H9 (cell line): ENCODE measurements around the gene ANKMY2. TPM values are rescaled to one million over a fixed set of nuclear protein-coding genes. Genes with fewer than 3 reads are reported as not detected.

ENCODE experiments used
- DNase-seq: peaks from one replicate; pipeline ENCODE4 v3.0.0-alpha.2; 2017
- H2AFZ ChIP-seq: one replicate; pipeline ENCODE4 v1.6.1; 2013; ENCODE audit warnings: mild to moderate bottlenecking, low read length, control low read depth, moderate library complexity
- H2AK5ac ChIP-seq: 2 replicates; pipeline ENCODE4 v1.6.1; 2013; ENCODE audit warnings: low read length, control low read depth, mixed read lengths; ENCODE audit not compliant: insufficient read length
- H2BK120ac ChIP-seq: one replicate; pipeline ENCODE4 v1.6.1; 2013; ENCODE audit warnings: low read depth, mild to moderate bottlenecking, low read length, control low read depth, inconsistent platforms; ENCODE audit not compliant: poor library complexity, severe bottlenecking
- H2BK12ac ChIP-seq: 2 replicates; pipeline ENCODE4 v1.6.1; 2013; ENCODE audit warnings: low read length, control low read depth, mixed read lengths, low read depth; ENCODE audit not compliant: insufficient read length
- H2BK15ac ChIP-seq: 2 replicates; pipeline ENCODE4 v1.6.1; 2013; ENCODE audit warnings: low read depth, low read length, control low read depth
- H2BK20ac ChIP-seq: one replicate; pipeline ENCODE4 v1.6.1; 2013; ENCODE audit warnings: low read depth, mild to moderate bottlenecking, low read length, control low read depth, inconsistent platforms; ENCODE audit not compliant: poor library complexity, severe bottlenecking
- H2BK5ac ChIP-seq: 2 replicates; pipeline ENCODE4 v1.6.1; 2013; ENCODE audit warnings: low read length, control low read depth, mixed read lengths; ENCODE audit not compliant: insufficient read length
- H3K14ac ChIP-seq: 2 replicates; pipeline ENCODE4 v1.6.1; 2013; ENCODE audit warnings: low read length, control low read depth; ENCODE audit not compliant: insufficient read depth
- H3K18ac ChIP-seq: 2 replicates; pipeline ENCODE4 v1.6.1; 2013; ENCODE audit warnings: low read depth, mild to moderate bottlenecking, mixed read lengths, low read length, control low read depth; ENCODE audit not compliant: insufficient read length
- H3K23ac ChIP-seq: 2 replicates; pipeline ENCODE4 v1.6.1; 2013; ENCODE audit warnings: low read length, control low read depth, mixed read lengths, low read depth; ENCODE audit not compliant: insufficient read length
- H3K23me2 ChIP-seq: 2 replicates; pipeline ENCODE4 v1.6.1; 2013; ENCODE audit warnings: low read depth, mild to moderate bottlenecking, mixed read lengths, low read length, control low read depth; ENCODE audit not compliant: insufficient read length, poor library complexity, severe bottlenecking
- H3K27ac ChIP-seq: 2 replicates; pipeline ENCODE4 v1.5.1; 2013; ENCODE audit warnings: low read length, control low read depth, mixed read lengths, low read depth; ENCODE audit not compliant: insufficient read length
- H3K27me3 ChIP-seq: 2 replicates; pipeline ENCODE4 v1.6.1; 2013; ENCODE audit warnings: low read length, control low read depth, inconsistent platforms; ENCODE audit not compliant: insufficient read depth
- H3K4ac ChIP-seq: 2 replicates; pipeline ENCODE4 v1.6.1; 2013; ENCODE audit warnings: low read depth, mild to moderate bottlenecking, control low read depth, inconsistent platforms, low read length, moderate library complexity
- H3K4me1 ChIP-seq: 2 replicates; pipeline ENCODE4 v1.6.1; 2013; ENCODE audit warnings: low read length, control low read depth, inconsistent platforms; ENCODE audit not compliant: insufficient read depth
- H3K4me2 ChIP-seq: 2 replicates; pipeline ENCODE4 v1.6.1; 2013; ENCODE audit warnings: low read length, control low read depth, mixed read lengths; ENCODE audit not compliant: insufficient read length, insufficient read depth
- H3K56ac ChIP-seq: 2 replicates; pipeline ENCODE4 v1.6.1; 2013; ENCODE audit warnings: low read depth, mild to moderate bottlenecking, mixed read lengths, low read length, control low read depth; ENCODE audit not compliant: insufficient read length
- H3K79me1 ChIP-seq: 2 replicates; pipeline ENCODE4 v1.6.1; 2013; ENCODE audit warnings: low read depth, mild to moderate bottlenecking, moderate library complexity, low read length, control low read depth, inconsistent platforms; ENCODE audit not compliant: insufficient read depth, poor library complexity, severe bottlenecking
- H3K79me2 ChIP-seq: 2 replicates; pipeline ENCODE4 v1.6.1; 2013; ENCODE audit warnings: low read length, control low read depth, inconsistent platforms; ENCODE audit not compliant: insufficient read depth
- H3K9ac ChIP-seq: 2 replicates; pipeline ENCODE4 v1.6.1; 2013; ENCODE audit warnings: low read length, control low read depth, mixed read lengths; ENCODE audit not compliant: insufficient read length; ENCODE audit errors: extremely low read depth
- H3K9me3 ChIP-seq: one replicate; pipeline ENCODE4 v1.6.1; 2013; ENCODE audit warnings: low read depth, low read length, inconsistent platforms; ENCODE audit not compliant: control insufficient read depth
- H3T11ph ChIP-seq: one replicate; pipeline ENCODE4 v1.6.1; 2013; ENCODE audit warnings: mild to moderate bottlenecking, low read length, control low read depth, inconsistent platforms
- H4K20me1 ChIP-seq: one replicate; pipeline ENCODE4 v1.6.1; 2013; ENCODE audit not compliant: control insufficient read depth, insufficient read length, insufficient read depth
- H4K5ac ChIP-seq: 2 replicates; pipeline ENCODE4 v1.6.1; 2013; ENCODE audit warnings: low read depth, mild to moderate bottlenecking, mixed read lengths, low read length, control low read depth; ENCODE audit not compliant: insufficient read length
- H4K8ac ChIP-seq: replicated peaks from 2 replicates; pipeline ENCODE4 v1.6.1; 2013; ENCODE audit warnings: low read length, control low read depth, mixed read lengths, low read depth; ENCODE audit not compliant: insufficient read length
- H4K91ac ChIP-seq: 2 replicates; pipeline ENCODE4 v1.6.1; 2013; ENCODE audit warnings: low read depth, mild to moderate bottlenecking, moderate library complexity, mixed read lengths, low read length, control low read depth; ENCODE audit not compliant: insufficient read length
- H3K27ac Mint-ChIP-seq, 3 experiments: 2 replicates in 2 of 3; 3 replicates in 1 of 3; pipeline ENCODE4 v1.8.0; 2020 to 2021; ENCODE audit warnings: mixed read lengths in 3 of 3, mild to moderate bottlenecking in 1 of 3, moderate library complexity in 1 of 3
- H3K27me3 Mint-ChIP-seq: 2 replicates; pipeline ENCODE4 v1.8.0; 2021; ENCODE audit warnings: low read depth, mild to moderate bottlenecking, moderate library complexity, mixed read lengths
- H3K36me3 Mint-ChIP-seq, 3 experiments: 2 replicates in 2 of 3; 3 replicates in 1 of 3; pipeline ENCODE4 v1.8.0; 2020 to 2021; ENCODE audit warnings: low read depth in 3 of 3, mixed read lengths in 3 of 3; ENCODE audit not compliant: insufficient read depth in 1 of 3
- H3K4me1 Mint-ChIP-seq, 2 experiments: 2 replicates each; pipeline ENCODE4 v1.8.0; 2020; ENCODE audit warnings: mixed read lengths in 2 of 2
- H3K4me3 Mint-ChIP-seq, 2 experiments: 2 replicates in 1 of 2; 3 replicates in 1 of 2; pipeline ENCODE4 v1.8.0; 2020 to 2021; ENCODE audit warnings: mild to moderate bottlenecking in 2 of 2, mixed read lengths in 2 of 2, moderate library complexity in 1 of 2
- H3K9me3 Mint-ChIP-seq, 2 experiments: 2 replicates in 1 of 2; 3 replicates in 1 of 2; pipeline ENCODE4 v1.8.0; 2020; ENCODE audit warnings: mild to moderate bottlenecking in 2 of 2, mixed read lengths in 2 of 2, moderate library complexity in 1 of 2
- WGBS: extraction: QIAGEN DNeasy Blood & Tissue Kit; methylation state at CpG from one replicate; pipeline ENCODE4 v1.1.7; 2013; ENCODE audit warnings: missing lambda C conversion rate, low lambda C conversion rate, mixed read lengths; ENCODE audit not compliant: insufficient read length; ENCODE audit errors: extremely low coverage; 5-methylcytosine and 5-hydroxymethylcytosine counted together
- total RNA-seq: library from RNA; stranded (reverse); gene quantifications from 2 replicates; pipeline ENCODE4 v1.2.1, GENCODE V29; 2021
- TF ChIP-seq, protein P1 (sequence below): fragments of 200-600 bp; sonication (generic); conservative IDR thresholded peaks from 3 replicates; pipeline ENCODE4 v1.8.0; 2021; ENCODE audit warnings: antibody characterized with exemption, mild to moderate bottlenecking

The ANKMY2 gene
- total RNA-seq, 1 experiment from 2014 or later: 12.7 TPM

DNA sequence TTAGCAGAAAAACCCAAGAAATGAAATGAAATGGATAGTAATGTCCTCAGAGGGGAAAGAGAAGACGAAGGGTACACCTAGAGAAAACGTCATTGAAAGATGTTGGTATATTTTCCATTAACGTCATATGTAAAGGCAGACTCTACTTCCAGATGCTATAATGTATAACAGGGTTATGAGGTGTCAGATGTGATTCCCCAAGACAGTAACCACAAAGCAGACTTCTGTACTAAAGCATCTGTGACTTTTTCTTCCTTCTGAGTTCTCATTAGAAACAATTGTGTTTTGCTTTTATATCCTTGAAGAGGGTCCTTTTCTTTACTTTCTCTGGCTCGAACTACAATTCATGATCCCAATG, 81.6 kb downstream of the ANKMY2 start:
- Histone ChIP-seq H3K9ac (no peak overlapping the region), H3K4me2 (no peak overlapping the region)

More for the DNA sequence above, 81.6 kb downstream of the ANKMY2 start:
- Histone ChIP-seq H3K79me1 (no peaks in the 10 kb centered on the region), H2AFZ (no peak overlapping the region), H3K27ac (no peak overlapping the region), H3K79me2 (no peaks in the 10 kb centered on the region), H3K18ac (no peak overlapping the region), H3K27me3 (no peaks in the 10 kb centered on the region), H4K8ac (no peak overlapping the region), H4K20me1 (no peaks in the 10 kb centered on the region), H3K56ac (no peak overlapping the region), H3K9me3 (no peaks in the 10 kb centered on the region), H2BK15ac (no peak overlapping the region), H3K4me1 (no peaks in the 10 kb centered on the region), H2BK20ac (no peak overlapping the region), H3K14ac (no peak overlapping the region), H4K91ac (no peak overlapping the region), H3K4ac (no peak overlapping the region), H2AK5ac (no peak overlapping the region), H2BK5ac (no peak overlapping the region), H3K23ac (no peak overlapping the region), H4K5ac (no peak overlapping the region), H3T11ph (no peak overlapping the region), H2BK12ac (no peak overlapping the region), H2BK120ac (no peak overlapping the region), H3K23me2 (no peaks in the 10 kb centered on the region)
- Mint-ChIP-seq H3K4me1 (peaks cover 4% of the 10 kb centered on the region in 2 experiments; a peak in 3 of 4 replicates), H3K4me3 (no peak overlapping the region), H3K36me3 (no peaks in the 10 kb centered on the region), H3K9me3 (no peaks in the 10 kb centered on the region; a peak in 1 of 5 replicates), H3K27ac (no peak overlapping the region), H3K27me3 (no peaks in the 10 kb centered on the region)
- TF ChIP-seq, protein P1, sequence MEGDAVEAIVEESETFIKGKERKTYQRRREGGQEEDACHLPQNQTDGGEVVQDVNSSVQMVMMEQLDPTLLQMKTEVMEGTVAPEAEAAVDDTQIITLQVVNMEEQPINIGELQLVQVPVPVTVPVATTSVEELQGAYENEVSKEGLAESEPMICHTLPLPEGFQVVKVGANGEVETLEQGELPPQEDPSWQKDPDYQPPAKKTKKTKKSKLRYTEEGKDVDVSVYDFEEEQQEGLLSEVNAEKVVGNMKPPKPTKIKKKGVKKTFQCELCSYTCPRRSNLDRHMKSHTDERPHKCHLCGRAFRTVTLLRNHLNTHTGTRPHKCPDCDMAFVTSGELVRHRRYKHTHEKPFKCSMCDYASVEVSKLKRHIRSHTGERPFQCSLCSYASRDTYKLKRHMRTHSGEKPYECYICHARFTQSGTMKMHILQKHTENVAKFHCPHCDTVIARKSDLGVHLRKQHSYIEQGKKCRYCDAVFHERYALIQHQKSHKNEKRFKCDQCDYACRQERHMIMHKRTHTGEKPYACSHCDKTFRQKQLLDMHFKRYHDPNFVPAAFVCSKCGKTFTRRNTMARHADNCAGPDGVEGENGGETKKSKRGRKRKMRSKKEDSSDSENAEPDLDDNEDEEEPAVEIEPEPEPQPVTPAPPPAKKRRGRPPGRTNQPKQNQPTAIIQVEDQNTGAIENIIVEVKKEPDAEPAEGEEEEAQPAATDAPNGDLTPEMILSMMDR: no peak
- no CpG with 5 or more reads among the region's 4 CpGs for WGBS
- DNase-seq: no peak
